Hepatocyte (in vitro differentiated cells): ENCODE measurements around the gene DHRS12. TPM values are rescaled to one million over a fixed set of nuclear protein-coding genes. Genes with fewer than 3 reads are reported as not detected.

ENCODE experiments used
- DNase-seq: peaks from one replicate; pipeline ENCODE4 v3.0.0-alpha.2; 2016; ENCODE audit warnings: low spot score
- H2AFZ ChIP-seq: fragments of 200-600 bp; sonication (generic); 2 replicates; pipeline ENCODE4 v1.6.0; 2016; ENCODE audit warnings: antibody characterized with exemption, mild to moderate bottlenecking
- H3K27ac ChIP-seq: fragments of 200-600 bp; sonication (generic); 2 replicates; pipeline ENCODE4 v1.5.1; 2016; ENCODE audit warnings: mild to moderate bottlenecking
- H3K27me3 ChIP-seq: fragments of 200-600 bp; sonication (generic); 2 replicates; pipeline ENCODE4 v1.6.1; 2016
- H3K36me3 ChIP-seq: fragments of 200-600 bp; sonication (generic); replicated peaks from 2 replicates; pipeline ENCODE4 v1.5.1; 2016; ENCODE audit warnings: low read depth; ENCODE audit not compliant: insufficient read depth
- H3K4me1 ChIP-seq: fragments of 200-600 bp; sonication (generic); 2 replicates; pipeline ENCODE4 v1.5.1; 2016; ENCODE audit warnings: mild to moderate bottlenecking, moderate library complexity; ENCODE audit not compliant: insufficient read depth
- H3K4me2 ChIP-seq: fragments of 200-600 bp; sonication (generic); 2 replicates; pipeline ENCODE4 v1.6.0; 2016
- H3K4me3 ChIP-seq: fragments of 200-600 bp; sonication (generic); 2 replicates; pipeline ENCODE4 v1.5.1; 2016; ENCODE audit warnings: mild to moderate bottlenecking
- H3K79me2 ChIP-seq: fragments of 200-600 bp; sonication (generic); 2 replicates; pipeline ENCODE4 v1.6.0; 2017; ENCODE audit warnings: mild to moderate bottlenecking
- H3K9me2 ChIP-seq: fragments of 200-600 bp; sonication (generic); replicated peaks from 2 replicates; pipeline ENCODE4 v1.6.0; 2017; ENCODE audit warnings: mild to moderate bottlenecking; ENCODE audit not compliant: insufficient read depth
- H3K9me3 ChIP-seq: fragments of 200-600 bp; sonication (generic); 2 replicates; pipeline ENCODE4 v1.5.1; 2016; ENCODE audit warnings: low read depth, mild to moderate bottlenecking
- H4K20me1 ChIP-seq: fragments of 200-600 bp; sonication (generic); 2 replicates; pipeline ENCODE4 v1.6.0; 2016; ENCODE audit warnings: mild to moderate bottlenecking; ENCODE audit not compliant: insufficient read depth, poor library complexity, severe bottlenecking
- EZH2 ChIP-seq: fragments of 200-600 bp; sonication (generic); IDR thresholded peaks from 2 replicates; pipeline ENCODE4 v1.6.1; 2016; ENCODE audit warnings: antibody characterized with exemption, mild to moderate bottlenecking, borderline replicate concordance
- EZH2phosphoT487 ChIP-seq: fragments of 200-600 bp; sonication (generic); IDR thresholded peaks from one replicate; pipeline ENCODE4 v1.6.1; 2018; ENCODE audit warnings: antibody characterized with exemption, mild to moderate bottlenecking, low read depth, moderate library complexity; ENCODE audit not compliant: unreplicated experiment, severe bottlenecking
- WGBS: methylation state at CpG from one replicate; pipeline ENCODE4 v1.1.6; 2016; ENCODE audit warnings: low lambda C conversion rate; ENCODE audit errors: missing lambda C conversion rate; 5-methylcytosine and 5-hydroxymethylcytosine counted together
- polyA plus RNA-seq: library from polyadenylated mRNA; unstranded; fragments of >200 nt; fragmentation: Nextera tagmentation; extraction: Ambion mirVana; gene quantifications from 2 replicates; pipeline ENCODE4 v1.2.1, GENCODE V29; 2016
- total RNA-seq: library from RNA; depleted of rRNA; stranded (reverse); fragments of >200 nt; gene quantifications from 2 replicates; pipeline ENCODE4 v1.2.3, GENCODE V29; 2014
- TF ChIP-seq, protein P1 (sequence below): fragments of 200-600 bp; sonication (generic); IDR thresholded peaks from 2 replicates; pipeline ENCODE4 v1.5.1; 2016; ENCODE audit warnings: antibody characterized with exemption, mild to moderate bottlenecking; ENCODE audit not compliant: poor library complexity

Gene DHRS12
- total and polyA plus RNA-seq, 2 experiments from 2014 or later: 4.6 to 13.5 TPM

DNA sequence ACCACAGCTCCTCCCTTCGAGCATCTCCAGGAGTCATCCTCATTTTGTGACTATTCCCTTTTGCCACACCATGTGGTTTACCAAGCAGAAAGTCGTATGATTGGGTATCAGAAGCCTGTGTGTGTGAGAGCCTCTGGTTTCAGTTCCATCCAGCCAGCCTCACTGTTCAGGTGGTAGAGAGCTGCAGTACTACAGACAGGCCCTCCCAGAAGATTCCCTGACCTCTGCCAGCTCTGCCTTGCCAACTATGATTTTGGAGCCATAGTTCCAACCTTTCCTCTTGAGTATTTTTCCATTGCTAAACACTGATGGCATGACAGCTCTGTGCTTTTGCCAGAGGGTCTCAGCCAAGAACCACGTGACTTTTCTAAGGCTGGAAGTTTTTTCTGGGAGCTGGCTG lies 82.5 kb downstream of the DHRS12 start:
- TF ChIP-seq EZH2 (no peak), EZH2phosphoT487 (no peak)
- TF ChIP-seq, protein P1, sequence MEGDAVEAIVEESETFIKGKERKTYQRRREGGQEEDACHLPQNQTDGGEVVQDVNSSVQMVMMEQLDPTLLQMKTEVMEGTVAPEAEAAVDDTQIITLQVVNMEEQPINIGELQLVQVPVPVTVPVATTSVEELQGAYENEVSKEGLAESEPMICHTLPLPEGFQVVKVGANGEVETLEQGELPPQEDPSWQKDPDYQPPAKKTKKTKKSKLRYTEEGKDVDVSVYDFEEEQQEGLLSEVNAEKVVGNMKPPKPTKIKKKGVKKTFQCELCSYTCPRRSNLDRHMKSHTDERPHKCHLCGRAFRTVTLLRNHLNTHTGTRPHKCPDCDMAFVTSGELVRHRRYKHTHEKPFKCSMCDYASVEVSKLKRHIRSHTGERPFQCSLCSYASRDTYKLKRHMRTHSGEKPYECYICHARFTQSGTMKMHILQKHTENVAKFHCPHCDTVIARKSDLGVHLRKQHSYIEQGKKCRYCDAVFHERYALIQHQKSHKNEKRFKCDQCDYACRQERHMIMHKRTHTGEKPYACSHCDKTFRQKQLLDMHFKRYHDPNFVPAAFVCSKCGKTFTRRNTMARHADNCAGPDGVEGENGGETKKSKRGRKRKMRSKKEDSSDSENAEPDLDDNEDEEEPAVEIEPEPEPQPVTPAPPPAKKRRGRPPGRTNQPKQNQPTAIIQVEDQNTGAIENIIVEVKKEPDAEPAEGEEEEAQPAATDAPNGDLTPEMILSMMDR: no peak
- no peak overlapping the region for H3K4me3 ChIP-seq
- H4K20me1 ChIP-seq: no peaks in the 10 kb centered on the region
- H3K27ac ChIP-seq: no peak overlapping the region
- H3K36me3 ChIP-seq: no peaks in the 10 kb centered on the region
- DNase-seq: no peak
- H2AFZ ChIP-seq: no peak overlapping the region
- WGBS: 87% methylated on average over 3 of the region's 3 CpGs
- H3K4me2 ChIP-seq: no peak overlapping the region
- no peaks in the 10 kb centered on the region for H3K4me1 ChIP-seq
- no peaks in the 10 kb centered on the region for H3K27me3 ChIP-seq
- H3K9me2 ChIP-seq: no peaks in the 10 kb centered on the region
- no peaks in the 10 kb centered on the region for H3K9me3 ChIP-seq
- no peaks in the 10 kb centered on the region for H3K79me2 ChIP-seq

DNA sequence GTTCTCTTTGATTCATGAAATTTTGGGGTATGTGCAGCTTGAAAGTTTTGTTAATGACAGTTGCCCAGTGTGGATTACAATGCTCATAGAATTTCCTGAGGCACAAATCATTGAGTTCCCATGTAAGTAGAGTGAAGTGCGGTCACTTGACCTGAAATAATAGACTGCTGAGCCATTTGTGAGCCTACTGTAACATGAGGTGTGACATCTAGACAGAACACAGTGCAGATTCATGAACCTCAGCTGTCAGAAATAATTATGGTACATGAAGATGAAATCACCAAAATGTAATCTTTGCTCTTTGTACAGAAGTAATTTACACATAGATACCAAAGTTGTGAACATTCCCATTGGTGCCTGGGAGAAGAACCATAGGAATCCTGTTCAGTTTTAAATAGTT lies 84.6 kb downstream of the DHRS12 start:
- DNase-seq: no peak
- no peaks in the 10 kb centered on the region for H3K36me3 ChIP-seq
- H3K27ac ChIP-seq: no peak overlapping the region
- no peaks in the 10 kb centered on the region for H3K9me2 ChIP-seq
- TF ChIP-seq EZH2phosphoT487 (no peak), EZH2 (no peak)
- TF ChIP-seq, protein P1: no peak
- no peaks in the 10 kb centered on the region for H3K4me1 ChIP-seq
- H3K4me2 ChIP-seq: no peak overlapping the region
- no peaks in the 10 kb centered on the region for H3K9me3 ChIP-seq
- WGBS: 95% methylated on average over 1 of the region's 1 CpG
- H3K27me3 ChIP-seq: no peaks in the 10 kb centered on the region
- H3K79me2 ChIP-seq: no peaks in the 10 kb centered on the region
- H3K4me3 ChIP-seq: no peak overlapping the region
- no peaks in the 10 kb centered on the region for H4K20me1 ChIP-seq
- no peak overlapping the region for H2AFZ ChIP-seq

Other genes with a start within 250 kb of the DHRS12 start
- 8.8 and 9.1 TPM in 2 replicates for gene WDFY2, start 219.7 kb downstream of the DHRS12 start, total RNA-seq
- gene WDFY2, start 219.7 kb downstream of the DHRS12 start, polyA plus RNA-seq: 9.0 and 17.9 TPM in 2 replicates
- gene TMEM272, start 41.0 kb upstream of the DHRS12 start, total RNA-seq: 0.16 and 0.20 TPM in 2 replicates
- 0.19 and 0.23 TPM in 2 replicates for gene TMEM272, start 41.0 kb upstream of the DHRS12 start, polyA plus RNA-seq
- not detected in 2 replicates for gene CCDC70, start 57.8 kb upstream of the DHRS12 start, total RNA-seq
- gene CCDC70, start 57.8 kb upstream of the DHRS12 start, polyA plus RNA-seq: 0.40 TPM in 1 of 2 replicates, not detected in the other
- 51.2 and 70.0 TPM in 2 replicates for gene ATP7B, start 207.3 kb upstream of the DHRS12 start, total RNA-seq
- 47.3 and 56.8 TPM in 2 replicates for gene ATP7B, start 207.3 kb upstream of the DHRS12 start, polyA plus RNA-seq
- 50.0 and 54.1 TPM in 2 replicates for gene ALG11, start 208.2 kb upstream of the DHRS12 start, total RNA-seq
- 26.0 and 33.9 TPM in 2 replicates for gene ALG11, start 208.2 kb upstream of the DHRS12 start, polyA plus RNA-seq
- gene UTP14C, start 220.5 kb upstream of the DHRS12 start, total RNA-seq: 24.7 and 30.1 TPM in 2 replicates
- 9.9 and 10.0 TPM in 2 replicates for gene UTP14C, start 220.5 kb upstream of the DHRS12 start, polyA plus RNA-seq